ENCODE measurements around the gene DNM1L. TPM values are rescaled to one million over a fixed set of nuclear protein-coding genes. Genes with fewer than 3 reads are reported as not detected.

The DNM1L gene
- total and polyA plus RNA-seq, 8 donors, result 12.2 to 27.8 (median 16.4) TPM

DNA sequence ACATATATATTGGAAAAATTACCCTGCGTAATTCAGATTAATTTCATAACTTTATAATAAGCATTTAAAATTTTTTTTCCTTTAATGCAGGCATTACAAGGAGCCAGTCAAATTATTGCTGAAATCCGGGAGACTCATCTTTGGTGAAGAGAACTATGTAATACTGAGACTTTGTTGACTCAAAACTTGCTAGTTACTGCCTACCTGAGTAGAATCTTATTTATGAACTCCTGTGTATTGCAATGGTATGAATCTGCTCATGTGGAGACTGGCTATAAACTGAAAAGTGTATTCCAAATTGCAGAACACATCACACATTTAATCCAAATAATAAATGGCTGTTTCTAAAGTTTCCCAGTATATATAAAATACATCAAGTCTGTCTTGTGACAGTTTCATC is 64.2 kb downstream of the DNM1L start:
- no peaks in the 10 kb centered on the region for H3K27me3 ChIP-seq
- TF ChIP-seq, protein P1, sequence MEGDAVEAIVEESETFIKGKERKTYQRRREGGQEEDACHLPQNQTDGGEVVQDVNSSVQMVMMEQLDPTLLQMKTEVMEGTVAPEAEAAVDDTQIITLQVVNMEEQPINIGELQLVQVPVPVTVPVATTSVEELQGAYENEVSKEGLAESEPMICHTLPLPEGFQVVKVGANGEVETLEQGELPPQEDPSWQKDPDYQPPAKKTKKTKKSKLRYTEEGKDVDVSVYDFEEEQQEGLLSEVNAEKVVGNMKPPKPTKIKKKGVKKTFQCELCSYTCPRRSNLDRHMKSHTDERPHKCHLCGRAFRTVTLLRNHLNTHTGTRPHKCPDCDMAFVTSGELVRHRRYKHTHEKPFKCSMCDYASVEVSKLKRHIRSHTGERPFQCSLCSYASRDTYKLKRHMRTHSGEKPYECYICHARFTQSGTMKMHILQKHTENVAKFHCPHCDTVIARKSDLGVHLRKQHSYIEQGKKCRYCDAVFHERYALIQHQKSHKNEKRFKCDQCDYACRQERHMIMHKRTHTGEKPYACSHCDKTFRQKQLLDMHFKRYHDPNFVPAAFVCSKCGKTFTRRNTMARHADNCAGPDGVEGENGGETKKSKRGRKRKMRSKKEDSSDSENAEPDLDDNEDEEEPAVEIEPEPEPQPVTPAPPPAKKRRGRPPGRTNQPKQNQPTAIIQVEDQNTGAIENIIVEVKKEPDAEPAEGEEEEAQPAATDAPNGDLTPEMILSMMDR (IDR thresholded peaks at IDR 0.05), result no peak
- intact Hi-C loops (cut with DNase I), result no loop called here
- H3K4me1 ChIP-seq, result no peaks in the 10 kb centered on the region
- no peak overlapping the region for H3K4me3 ChIP-seq
- DNase-seq (no peak), ATAC-seq (no peak), FAIRE-seq (no peak)
- H3K36me3 ChIP-seq, result peaks cover 5 to 52% (median 6%) of the 10 kb centered on the region in 3 donors
- H3K9me3 ChIP-seq, result no peaks in the 10 kb centered on the region
- no peak overlapping the region for H3K27ac ChIP-seq
- WGBS, 2 donors, result 94 to 95% methylated on average over 2 of the region's 2 CpGs

DNA sequence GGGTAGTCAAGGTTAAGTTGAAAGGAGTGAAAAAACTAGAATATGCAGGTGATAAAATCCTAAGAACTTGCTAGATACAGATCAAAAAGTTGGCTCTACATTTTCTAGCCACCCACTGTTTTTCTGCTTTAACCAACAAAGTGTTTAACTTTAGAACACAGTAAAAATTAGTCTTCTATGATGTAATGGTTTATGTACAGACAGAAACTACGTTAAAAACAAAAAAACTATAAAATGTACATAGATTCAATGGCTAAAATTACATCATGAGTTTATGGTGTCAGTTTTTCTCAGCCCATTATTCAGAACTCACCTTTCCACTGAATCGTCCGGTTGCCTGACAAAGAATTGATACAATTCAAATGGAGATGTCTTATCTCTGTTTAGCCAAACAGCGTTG is 74.5 kb downstream of the DNM1L start:
- H3K36me3 ChIP-seq, result peaks cover 0 to 18% (median 18%) of the 10 kb centered on the region in 3 donors
- peaks cover 0 to 13% (median 0%) of the 10 kb centered on the region in 3 donors for H3K4me1 ChIP-seq
- no peaks in the 10 kb centered on the region for H3K27me3 ChIP-seq
- 15 to 26% methylated on average over 4 of the region's 4 CpGs for WGBS, 2 donors
- peak overlapping the region in 1 of 4 donors; percentile 100 for H3K4me3 ChIP-seq
- TF ChIP-seq, protein P1 (IDR thresholded peaks at IDR 0.05), result no peak
- DNase-seq, result no peak
- intact Hi-C loops (cut with DNase I), result no loop called here
- H3K27ac ChIP-seq, result no peak overlapping the region
- no peak for ATAC-seq
- FAIRE-seq, result no peak
- H3K9me3 ChIP-seq, result no peaks in the 10 kb centered on the region

DNA sequence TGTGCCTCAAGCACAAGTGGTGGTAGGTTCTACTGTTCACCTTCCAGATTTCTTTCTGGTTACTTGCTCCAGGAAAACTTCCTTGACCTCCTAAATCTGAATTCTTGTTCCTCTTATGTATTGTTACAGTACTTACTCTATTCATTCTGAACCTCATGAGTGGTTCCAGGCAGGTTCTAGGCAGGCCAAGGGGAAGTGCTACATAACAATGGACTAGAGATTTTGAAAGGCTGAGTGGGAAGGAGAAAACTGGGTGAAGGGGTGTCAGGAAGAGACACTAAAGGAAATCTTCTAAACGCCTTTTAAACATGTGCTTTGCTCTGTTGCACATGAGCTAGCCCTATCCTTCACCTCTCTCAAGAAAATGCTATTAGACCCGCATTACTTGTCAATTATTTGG is 75.0 kb downstream of the DNM1L start:
- TF ChIP-seq, protein P1 (IDR thresholded peaks at IDR 0.05), result no peak
- FAIRE-seq (no peak), ATAC-seq (no peak), DNase-seq (no peak)
- Histone ChIP-seq H3K4me1 (peaks cover 0 to 13% (median 0%) of the 10 kb centered on the region in 3 donors), H3K9me3 (no peaks in the 10 kb centered on the region), H3K36me3 (peaks cover 0 to 16% (median 16%) of the 10 kb centered on the region in 3 donors), H3K27me3 (no peaks in the 10 kb centered on the region), H3K27ac (no peak overlapping the region), H3K4me3 (peak overlapping the region in 1 of 4 donors; percentile 100)
- 26 to 41% methylated on average over 2 of the region's 2 CpGs for WGBS, 2 donors
- intact Hi-C loops (cut with DNase I), result no loop called here

DNA sequence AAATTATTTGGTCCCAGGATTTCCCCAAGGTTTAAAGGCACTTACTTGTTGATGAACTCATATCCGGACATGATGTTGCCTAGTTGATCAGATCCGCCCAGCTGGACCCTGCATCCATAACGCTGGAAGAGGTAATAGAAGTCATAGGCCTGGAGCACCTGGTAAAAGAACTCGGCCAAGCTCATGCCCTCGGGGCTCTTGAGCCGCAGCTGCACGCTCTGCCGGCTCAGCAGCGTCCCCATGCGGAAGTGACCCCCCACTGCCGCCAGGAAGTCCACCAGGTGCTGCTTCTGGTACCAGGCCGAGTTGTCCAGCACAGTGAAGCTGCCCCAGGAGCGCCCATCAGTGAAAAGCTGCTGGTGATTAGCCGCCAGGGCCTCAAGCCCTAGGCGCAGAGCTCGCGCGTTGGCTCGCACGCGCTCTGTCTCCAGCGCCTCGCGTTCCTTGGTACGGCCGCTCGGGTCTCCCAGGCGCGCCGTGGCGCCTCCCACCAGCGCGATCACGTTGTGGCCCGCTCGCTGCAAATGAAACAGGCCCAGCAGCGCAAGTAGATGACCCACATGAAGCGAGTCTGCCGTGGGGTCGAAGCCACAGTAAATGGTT is 76.1 kb downstream of the DNM1L start:
- FAIRE-seq (no peak), ATAC-seq (peak; percentile 64 to 86 (median 73)), DNase-seq (peak; percentile 57 to 86 (median 77))
- H3K36me3 ChIP-seq, result peaks cover 0 to 6% (median 5%) of the 10 kb centered on the region in 3 donors
- TF ChIP-seq, protein P1 (IDR thresholded peaks at IDR 0.05), result peak; percentile 22 to 53 (median 40)
- peak overlapping the region; percentile 50 to 87 (median 75) for H3K27ac ChIP-seq
- peak overlapping the region; percentile 71 to 100 (median 82) for H3K4me3 ChIP-seq
- H3K27me3 ChIP-seq, result no peaks in the 10 kb centered on the region
- H3K9me3 ChIP-seq, result no peaks in the 10 kb centered on the region
- 0% methylated on average over 40 of the region's 40 CpGs for WGBS, 2 donors
- peaks cover 0 to 13% (median 0%) of the 10 kb centered on the region in 3 donors for H3K4me1 ChIP-seq
- intact Hi-C loops (cut with DNase I), result loop anchor here in 1 of 3 donors (5.0 kb wide), 1 partner anchor 162 kb away; no protein-coding TSS in a partner anchor

All from pancreas (tissue), 10 donors.